Subcutaneous abdominal adipose tissue (tissue), 5 donors: ENCODE results near the gene PLEKHG2.

Experiments used
- H3K27ac ChIP-seq: one replicate; pipeline ENCODE4 v1.7.0; 2013; ENCODE audit warnings: low read depth, mild to moderate bottlenecking, inconsistent platforms, low read length, moderate library complexity
- H3K27me3 ChIP-seq, 5 donors: one replicate each; pipeline ENCODE4 v1.7.0; 2013; ENCODE audit warnings: low read length in 5 of 5, inconsistent platforms in 1 of 5; ENCODE audit not compliant: control insufficient read depth in 5 of 5, insufficient read depth in 4 of 5
- H3K36me3 ChIP-seq, 5 donors: one replicate each; pipeline ENCODE4 v1.7.0; 2013; ENCODE audit warnings: low read length in 5 of 5; ENCODE audit not compliant: control insufficient read depth in 5 of 5, insufficient read depth in 5 of 5
- H3K4me1 ChIP-seq, 5 donors: one replicate each; pipeline ENCODE4 v1.7.0; 2013; ENCODE audit warnings: low read length in 5 of 5, mild to moderate bottlenecking in 3 of 5, moderate library complexity in 1 of 5; ENCODE audit not compliant: control insufficient read depth in 5 of 5, insufficient read depth in 5 of 5
- H3K4me3 ChIP-seq, 5 donors: one replicate each; pipeline ENCODE4 v1.7.0; 2013; ENCODE audit warnings: low read length in 5 of 5, low read depth in 1 of 5
- H3K9ac ChIP-seq, 5 donors: one replicate each; pipeline ENCODE4 v1.7.0; 2013; ENCODE audit warnings: low read length in 5 of 5, mild to moderate bottlenecking in 4 of 5, moderate library complexity in 3 of 5
- H3K9me3 ChIP-seq, 5 donors: one replicate each; pipeline ENCODE4 v1.7.0; 2013; ENCODE audit warnings: low read length in 5 of 5; ENCODE audit not compliant: control insufficient read depth in 5 of 5
- donor health status: healthy.
- donor health status: healthy.
- donor health status: healthy.
- donor health status: healthy.
- donor health status: healthy.

Gene PLEKHG2

DNA sequence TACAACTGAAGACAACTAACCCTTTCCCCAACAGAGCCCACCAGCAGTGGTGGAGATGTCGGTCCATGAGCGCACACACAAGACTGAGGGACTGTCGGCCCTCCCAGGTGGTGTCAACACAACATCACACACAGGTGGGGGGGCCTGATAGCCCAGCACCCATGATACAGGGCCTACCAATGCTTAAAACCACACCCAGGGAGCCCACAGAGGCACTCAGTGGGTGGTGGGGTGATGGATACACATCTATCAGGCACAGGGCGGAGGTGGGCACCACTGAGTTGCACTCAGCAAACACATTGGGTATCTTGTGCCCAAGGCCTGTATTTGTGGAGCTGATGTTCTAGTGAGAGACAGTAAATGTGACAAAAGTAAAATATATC, 12.8 kb upstream of the PLEKHG2 start:
- no peaks in the 10 kb centered on the region for H3K27me3 ChIP-seq
- peaks cover 24 to 61% (median 44%) of the 10 kb centered on the region in 5 donors for H3K4me1 ChIP-seq
- H3K36me3 ChIP-seq: peaks cover 0 to 13% (median 10%) of the 10 kb centered on the region in 5 donors
- peak overlapping the region in 1 of 5 donors; percentile 52 for H3K9ac ChIP-seq
- no peaks in the 10 kb centered on the region for H3K9me3 ChIP-seq
- H3K27ac ChIP-seq: peak overlapping the region; percentile 95
- H3K4me3 ChIP-seq: no peak overlapping the region

DNA sequence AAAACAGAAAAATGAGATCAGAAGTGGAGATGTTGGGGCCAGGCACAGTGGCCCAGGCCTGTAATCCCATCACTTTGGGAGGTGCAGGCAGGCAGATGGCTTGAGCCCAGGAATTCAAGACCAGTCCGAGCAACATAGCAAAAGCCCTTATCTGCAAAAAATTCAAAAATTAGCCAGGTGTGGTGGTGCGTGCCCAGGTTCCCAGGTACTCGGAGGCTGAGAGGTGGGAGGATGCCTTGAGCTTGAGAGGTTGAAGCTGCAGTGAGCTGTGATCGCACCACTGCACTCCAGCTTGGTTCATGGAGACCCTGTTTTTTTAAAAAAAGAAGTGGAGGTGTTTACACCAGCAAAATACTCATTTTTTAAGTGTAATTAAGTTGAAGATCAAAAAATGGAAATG, 12.4 kb upstream of the PLEKHG2 start:
- H3K36me3 ChIP-seq: peaks cover 0 to 10% (median 9%) of the 10 kb centered on the region in 5 donors
- H3K4me1 ChIP-seq: peaks cover 24 to 65% (median 47%) of the 10 kb centered on the region in 5 donors
- H3K27me3 ChIP-seq: no peaks in the 10 kb centered on the region
- no peak overlapping the region for H3K4me3 ChIP-seq
- no peaks in the 10 kb centered on the region for H3K9me3 ChIP-seq
- peak overlapping the region in 1 of 5 donors; percentile 52 for H3K9ac ChIP-seq
- H3K27ac ChIP-seq: peak overlapping the region; percentile 95

DNA sequence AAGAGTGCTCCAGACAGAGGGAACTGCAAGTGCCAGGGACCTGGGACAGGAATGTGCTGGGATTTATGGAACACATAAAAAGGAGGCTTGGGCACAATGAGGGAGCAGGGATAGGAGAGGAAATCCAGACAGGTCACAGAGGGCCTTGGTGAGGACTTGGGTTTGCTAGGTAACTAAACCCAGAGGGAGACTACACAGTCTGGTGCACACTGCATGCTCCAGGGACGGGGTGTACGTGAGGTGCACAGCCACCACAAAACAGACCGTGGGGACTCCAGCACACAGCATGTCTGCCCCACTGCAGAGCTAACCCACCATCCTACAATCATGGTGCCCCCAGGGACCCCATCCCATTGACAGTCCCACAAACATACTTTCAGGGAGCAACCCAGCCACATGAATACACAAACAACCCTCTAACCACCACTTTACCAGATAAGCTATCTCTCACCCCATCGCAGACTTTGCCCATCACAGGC, 11.4 kb upstream of the PLEKHG2 start:
- Histone ChIP-seq H3K9ac (peak overlapping the region in 4 of 5 donors; percentile 6 to 35 (median 20)), H3K36me3 (peaks cover 0 to 4% (median 2%) of the 10 kb centered on the region in 5 donors), H3K4me1 (peaks cover 24 to 76% (median 56%) of the 10 kb centered on the region in 5 donors)

DNA sequence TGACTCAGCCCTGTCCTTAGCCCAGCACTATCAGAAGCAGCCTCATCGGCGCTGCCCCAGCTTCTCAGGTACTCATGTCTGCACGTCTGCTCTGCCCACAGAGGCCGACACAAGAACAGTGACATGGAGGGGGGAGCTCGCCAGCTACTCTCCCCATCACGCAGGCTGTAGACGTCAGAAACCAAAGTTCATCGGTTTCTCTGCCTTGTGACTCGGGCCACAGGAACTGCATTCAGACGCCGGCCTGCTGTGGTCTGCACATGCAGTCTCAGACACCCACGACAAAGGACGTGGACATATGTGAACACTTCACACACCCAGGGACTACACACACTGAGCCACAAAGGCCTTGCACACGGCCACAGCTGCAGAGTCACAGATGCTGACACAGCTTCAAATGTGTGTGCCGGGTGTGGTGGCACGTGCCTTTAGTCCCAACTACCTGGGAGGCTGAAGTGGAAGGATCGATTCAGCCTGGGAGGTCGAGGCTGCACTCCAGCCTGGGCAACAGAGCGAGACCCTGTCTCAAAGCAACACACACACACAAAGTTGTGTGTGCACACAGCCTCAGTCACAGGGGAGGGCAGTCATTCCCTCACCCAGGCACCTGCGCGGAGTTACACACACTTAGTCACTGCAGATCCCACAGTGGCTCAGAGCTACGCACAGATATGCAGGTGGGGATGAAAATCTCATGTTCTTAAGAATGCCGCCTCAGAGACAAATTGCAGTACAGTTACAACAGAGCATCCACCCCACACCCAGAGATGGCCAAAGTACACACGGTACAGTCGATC, 10.7 kb upstream of the PLEKHG2 start:
- Histone ChIP-seq H3K4me1 (peaks cover 24 to 78% (median 57%) of the 10 kb centered on the region in 5 donors), H3K27ac (peak overlapping the region; percentile 99), H3K9ac (peak overlapping the region in 4 of 5 donors; percentile 35 to 79 (median 60)), H3K4me3 (peak overlapping the region in 4 of 5 donors; percentile 49 to 64 (median 62)), H3K36me3 (peaks cover 0 to 4% (median under 1%) of the 10 kb centered on the region in 5 donors), H3K9me3 (no peaks in the 10 kb centered on the region), H3K27me3 (no peaks in the 10 kb centered on the region)

More for the DNA sequence above, 11.4 kb upstream of the PLEKHG2 start:
- no peaks in the 10 kb centered on the region for H3K9me3 ChIP-seq
- peak overlapping the region in 1 of 5 donors; percentile 59 for H3K4me3 ChIP-seq
- H3K27me3 ChIP-seq: no peaks in the 10 kb centered on the region
- peak overlapping the region; percentile 99 for H3K27ac ChIP-seq

GRCh38 chr19:39402346-39403300, 9.8 kb upstream of the PLEKHG2 start:
- H3K4me1 ChIP-seq: peaks cover 20 to 73% (median 53%) of the 10 kb centered on the region in 5 donors
- no peaks in the 10 kb centered on the region for H3K27me3 ChIP-seq
- H3K9ac ChIP-seq: peak overlapping the region; percentile 72 to 97 (median 81)
- peak overlapping the region; percentile 50 to 64 (median 59) for H3K4me3 ChIP-seq
- H3K9me3 ChIP-seq: no peaks in the 10 kb centered on the region
- H3K36me3 ChIP-seq: peaks cover 0 to 10% (median 7%) of the 10 kb centered on the region in 5 donors
- peak overlapping the region; percentile 99 for H3K27ac ChIP-seq

- Histone ChIP-seq H3K9me3 (no peaks in the 10 kb centered on the region), H3K36me3 (peaks cover 0 to 20% (median 17%) of the 10 kb centered on the region in 5 donors), H3K4me3 (peak overlapping the region; percentile 55 to 66 (median 64)), H3K9ac (peak overlapping the region; percentile 79 to 97 (median 81)), H3K4me1 (peaks cover 15 to 65% (median 48%) of the 10 kb centered on the region in 5 donors), H3K27me3 (no peaks in the 10 kb centered on the region), H3K27ac (peak overlapping the region; percentile 99)
Measured at GRCh38 chr19:39403331-39404312, 8.8 kb upstream of the PLEKHG2 start.

DNA sequence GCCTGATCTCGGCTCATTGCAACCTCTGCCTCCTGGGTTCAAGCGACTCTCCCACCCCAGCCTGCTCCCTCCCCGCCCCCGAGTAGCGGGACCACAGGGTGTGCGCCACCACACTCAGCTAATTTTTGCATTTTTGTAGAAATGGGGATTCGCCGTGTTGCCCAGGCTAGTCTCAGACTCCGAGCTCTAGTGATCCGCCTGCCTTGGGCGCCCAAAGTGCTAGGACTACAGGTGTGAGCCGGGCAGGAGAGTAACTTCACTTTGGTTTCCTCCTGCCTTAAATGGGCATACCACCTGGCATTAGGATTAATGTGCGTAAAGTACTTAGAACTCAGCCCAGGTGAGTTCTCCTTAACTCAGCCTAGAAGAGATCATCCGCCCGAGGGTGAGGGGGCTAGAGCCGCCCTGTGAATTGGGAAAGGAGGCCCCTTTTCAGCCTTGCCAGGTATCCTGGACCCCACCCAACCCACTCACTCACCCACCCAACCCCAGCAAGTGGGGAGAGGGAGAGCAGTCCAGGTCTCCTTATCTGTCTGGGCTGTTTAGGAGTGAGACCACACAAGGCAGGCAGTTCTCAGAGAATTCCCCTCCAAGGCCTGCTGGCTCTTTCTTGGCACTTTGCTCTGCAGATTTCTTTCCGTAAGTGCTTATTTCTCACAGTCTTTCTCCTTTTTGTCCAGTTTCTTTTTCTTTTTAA, 7.1 kb upstream of the PLEKHG2 start:
- H3K27me3 ChIP-seq: no peaks in the 10 kb centered on the region
- no peaks in the 10 kb centered on the region for H3K9me3 ChIP-seq
- peaks cover 13 to 59% (median 44%) of the 10 kb centered on the region in 5 donors for H3K4me1 ChIP-seq
- H3K27ac ChIP-seq: peak overlapping the region; percentile 99
- H3K4me3 ChIP-seq: peak overlapping the region; percentile 71 to 100 (median 86)
- peaks cover 0 to 22% (median 20%) of the 10 kb centered on the region in 5 donors for H3K36me3 ChIP-seq
- H3K9ac ChIP-seq: peak overlapping the region; percentile 44 to 98 (median 89)

- Histone ChIP-seq H3K4me3 (peak overlapping the region; percentile 71 to 100 (median 86)), H3K9me3 (no peaks in the 10 kb centered on the region), H3K27me3 (no peaks in the 10 kb centered on the region), H3K36me3 (peaks cover 0 to 22% (median 20%) of the 10 kb centered on the region in 5 donors), H3K4me1 (peaks cover 19 to 59% (median 47%) of the 10 kb centered on the region in 5 donors), H3K27ac (peak overlapping the region; percentile 99), H3K9ac (peak overlapping the region; percentile 84 to 98 (median 89))
Measured at GRCh38 chr19:39405958-39406655, 6.4 kb upstream of the PLEKHG2 start.
